Left lobe of liver (tissue), 2 donors: ENCODE measurements around the gene SSR2. TPM values are rescaled to one million over a fixed set of nuclear protein-coding genes. Genes with fewer than 3 reads are reported as not detected.

Source experiments
- ATAC-seq: fragments of 200-7000 bp; cut with Tn5 transposase; one replicate; pipeline ENCODE4 v1.9.1; 2020; ENCODE audit warnings: mild to moderate bottlenecking, moderate library complexity
- DNase-seq: peaks from one replicate; pipeline ENCODE4 v3.0.0-alpha.2; 2020; ENCODE audit warnings: low spot score
- total RNA-seq: library from RNA; stranded (reverse); gene quantifications from one replicate; pipeline ENCODE4 v1.2.1, GENCODE V29; 2021
- donor health status: DM: no; HTN: no; CAD: no; lungs with moderate emphysema.
- donor health status: DM: no; HTN: yes; CAD: no.

The SSR2 gene
- total RNA-seq = 95.6 TPM

- DNase-seq (peak; percentile 91), ATAC-seq (peak; percentile 99)
Measured at GRCh38 chr1:156020293-156021092, at the start of gene SSR2. Gene SSR2, minus strand, starts transcription at chr1:156020951. Its CDS starts 784 bp downstream, at chr1:156020167.

DNA sequence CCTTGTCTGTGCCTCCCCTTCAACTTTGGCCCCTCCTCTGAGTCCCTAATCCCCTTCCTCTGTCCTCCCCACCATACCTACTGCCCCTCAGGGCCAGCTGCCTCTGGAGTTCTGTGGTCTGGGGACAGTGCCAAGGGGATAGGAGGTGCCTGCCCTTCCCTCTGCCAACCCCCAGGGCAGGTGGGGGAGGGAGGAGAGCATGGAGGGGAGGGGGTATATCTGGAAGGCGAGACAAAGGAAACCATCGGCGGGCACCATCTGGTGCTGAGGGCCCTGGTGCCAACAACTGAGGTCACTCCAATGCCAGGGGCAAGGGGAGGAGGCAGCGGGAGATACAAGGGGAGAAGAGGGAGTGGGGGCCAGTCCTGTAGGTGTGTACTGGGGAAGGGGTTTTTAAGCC lies 49.8 kb upstream of the SSR2 start:
- DNase-seq (no peak), ATAC-seq (peak; percentile 45)

- peak; percentile 95 for DNase-seq
- ATAC-seq = peak; percentile 87
Measured at GRCh38 chr1:156069490-156070455, 49.0 kb upstream of the SSR2 start.

DNA sequence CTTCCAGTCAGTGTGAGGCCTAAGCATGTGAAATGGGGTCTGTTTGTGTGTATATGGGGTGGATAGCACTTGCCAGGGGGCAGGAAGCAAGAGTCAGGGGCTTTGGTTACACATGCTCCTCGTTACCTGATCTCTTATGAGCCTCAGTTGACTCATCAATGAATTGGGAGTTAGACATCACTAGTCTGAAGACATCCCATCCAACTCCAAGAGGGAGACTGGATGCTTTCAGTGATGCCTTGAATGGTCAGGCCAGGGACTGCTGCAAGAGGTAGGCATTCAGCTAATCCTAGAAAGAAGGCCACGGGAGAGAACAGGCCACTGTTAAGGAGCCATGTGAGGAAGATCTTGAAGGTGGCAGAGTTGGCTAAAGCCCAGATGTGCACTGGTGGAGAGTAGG lies 46.5 kb upstream of the SSR2 start:
- ATAC-seq (no peak), DNase-seq (no peak)

GRCh38 chr1:156065871-156066270 lies 45.1 kb upstream of the SSR2 start:
- DNase-seq (no peak), ATAC-seq (no peak)

DNA sequence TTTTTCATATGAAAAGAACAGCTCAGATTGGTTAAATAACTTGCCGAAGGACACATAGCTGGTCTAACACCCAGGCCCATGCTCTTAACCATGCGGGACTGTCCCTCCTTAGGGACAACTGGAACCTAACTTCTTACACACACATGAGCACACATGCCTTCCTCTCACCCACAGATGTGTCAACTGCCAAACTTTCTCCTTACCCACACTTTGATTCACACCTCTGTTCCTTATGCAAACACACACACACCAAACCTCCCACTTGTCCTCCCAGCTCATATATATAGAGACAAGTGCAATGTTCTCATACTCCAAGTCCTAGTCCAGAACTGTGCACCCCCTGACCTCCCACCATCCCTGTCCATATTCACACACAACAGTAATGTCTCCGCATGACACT lies 44.5 kb upstream of the SSR2 start:
- DNase-seq (no peak), ATAC-seq (no peak)

DNA sequence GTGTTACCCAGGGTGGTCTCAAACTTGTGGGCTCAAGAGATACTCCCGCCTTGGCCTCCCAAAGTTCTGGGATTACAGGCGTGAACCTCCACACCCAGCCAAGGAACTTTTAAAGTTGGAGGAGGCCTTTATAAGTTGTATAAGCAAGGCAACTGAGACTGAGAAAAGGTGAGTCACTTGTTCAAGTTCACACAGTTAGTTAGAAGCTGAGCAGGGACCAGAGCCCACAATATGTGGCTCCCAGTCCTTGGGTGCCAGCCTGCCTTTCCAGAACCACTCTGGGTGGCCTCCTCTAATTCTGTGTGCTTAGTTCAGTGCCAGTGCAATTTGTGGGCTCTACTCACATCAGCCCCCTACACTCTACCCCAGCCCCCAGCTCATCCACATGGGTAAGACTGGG lies 43.9 kb upstream of the SSR2 start:
- ATAC-seq = no peak
- DNase-seq = no peak

- DNase-seq (no peak), ATAC-seq (no peak)
Measured at GRCh38 chr1:156063997-156064285, 43.2 kb upstream of the SSR2 start.

DNA sequence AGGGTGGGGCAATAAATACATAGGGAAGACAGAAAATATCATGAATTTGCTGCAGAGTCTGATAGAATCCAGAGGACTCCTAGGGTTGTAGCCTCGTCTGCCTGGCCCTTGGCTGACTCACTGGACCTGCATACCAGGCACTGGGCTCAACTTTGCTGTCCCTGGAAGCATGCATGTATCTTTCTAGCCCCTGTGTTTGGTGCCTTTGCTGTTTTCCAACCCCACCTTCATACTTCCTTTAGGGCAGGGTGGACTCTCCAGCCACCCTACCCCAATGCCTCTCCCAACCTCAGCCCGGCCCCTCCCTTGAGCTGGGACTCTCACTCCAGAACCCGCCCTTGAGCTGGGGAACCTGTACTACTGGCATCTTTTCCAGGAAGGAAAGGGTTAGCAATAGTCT lies 41.4 kb upstream of the SSR2 start:
- DNase-seq (no peak), ATAC-seq (no peak)

GRCh38 chr1:156060937-156061636 lies 40.3 kb upstream of the SSR2 start, which contains the start of gene RAB25:
Gene RAB25, plus strand, starts transcription at chr1:156061160. Its CDS starts 241 bp downstream, at chr1:156061401.
- ATAC-seq = no peak
- no peak for DNase-seq

DNA sequence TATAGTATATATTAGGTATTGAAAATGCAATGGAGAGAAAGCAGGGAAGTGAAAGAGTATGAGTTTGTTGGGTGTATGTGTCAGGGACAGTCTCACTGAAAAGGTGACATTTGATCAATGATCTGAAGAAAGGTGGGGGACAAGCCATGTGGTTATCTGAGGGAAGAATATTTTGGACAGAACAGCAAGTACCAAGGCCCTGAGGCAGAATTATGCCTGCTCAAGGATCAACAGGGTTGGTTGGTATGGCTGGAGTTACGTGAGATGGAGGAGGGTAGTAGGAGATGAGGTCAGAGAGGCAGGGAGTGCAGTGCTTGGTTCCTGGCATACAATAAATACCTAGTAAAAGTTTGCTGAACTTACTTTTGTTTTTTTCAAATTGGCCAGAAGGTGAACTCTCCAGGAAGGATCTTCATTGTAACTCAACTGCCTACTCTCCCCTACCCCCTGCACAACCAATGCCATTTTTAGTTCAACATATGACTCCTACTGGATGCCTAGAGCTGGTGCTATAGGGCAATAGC lies 35.6 kb upstream of the SSR2 start:
- no peak for ATAC-seq
- no peak for DNase-seq

DNA sequence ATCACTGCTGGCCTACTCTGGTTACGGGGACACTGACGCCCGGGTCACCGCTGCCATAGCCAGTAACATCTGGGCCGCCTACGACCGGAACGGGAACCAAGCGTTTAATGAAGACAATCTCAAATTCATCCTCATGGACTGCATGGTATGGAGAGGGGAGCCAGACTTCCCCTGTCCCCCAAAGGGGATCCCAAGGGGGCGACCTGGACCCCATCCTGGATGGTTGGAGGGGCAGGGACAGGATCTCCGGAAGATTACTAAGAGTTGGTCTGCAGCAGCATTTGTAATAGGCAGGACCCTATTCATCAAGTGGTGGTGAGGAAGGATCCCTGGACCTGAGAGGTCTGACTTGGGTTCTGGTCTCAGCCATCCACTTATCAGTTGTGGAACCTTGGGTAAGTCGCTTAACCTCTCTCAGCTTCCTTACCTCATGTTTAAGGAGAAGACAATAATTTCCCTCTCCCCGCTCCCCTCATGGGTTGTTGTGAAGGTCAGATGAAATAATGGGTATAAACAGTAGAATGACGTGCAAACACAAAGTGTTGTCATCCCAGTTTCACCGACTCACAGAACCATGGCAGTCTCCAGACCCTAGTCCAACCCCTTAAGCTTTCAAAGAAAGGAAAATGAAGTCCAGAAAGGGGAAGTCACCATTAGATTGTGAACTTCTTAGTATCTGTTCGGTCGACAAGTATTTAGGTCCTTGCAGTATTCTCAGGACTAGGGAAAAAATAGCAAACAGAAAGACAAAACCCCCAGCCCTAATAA lies 34.7 kb upstream of the SSR2 start:
- DNase-seq = no peak
- no peak for ATAC-seq

DNA sequence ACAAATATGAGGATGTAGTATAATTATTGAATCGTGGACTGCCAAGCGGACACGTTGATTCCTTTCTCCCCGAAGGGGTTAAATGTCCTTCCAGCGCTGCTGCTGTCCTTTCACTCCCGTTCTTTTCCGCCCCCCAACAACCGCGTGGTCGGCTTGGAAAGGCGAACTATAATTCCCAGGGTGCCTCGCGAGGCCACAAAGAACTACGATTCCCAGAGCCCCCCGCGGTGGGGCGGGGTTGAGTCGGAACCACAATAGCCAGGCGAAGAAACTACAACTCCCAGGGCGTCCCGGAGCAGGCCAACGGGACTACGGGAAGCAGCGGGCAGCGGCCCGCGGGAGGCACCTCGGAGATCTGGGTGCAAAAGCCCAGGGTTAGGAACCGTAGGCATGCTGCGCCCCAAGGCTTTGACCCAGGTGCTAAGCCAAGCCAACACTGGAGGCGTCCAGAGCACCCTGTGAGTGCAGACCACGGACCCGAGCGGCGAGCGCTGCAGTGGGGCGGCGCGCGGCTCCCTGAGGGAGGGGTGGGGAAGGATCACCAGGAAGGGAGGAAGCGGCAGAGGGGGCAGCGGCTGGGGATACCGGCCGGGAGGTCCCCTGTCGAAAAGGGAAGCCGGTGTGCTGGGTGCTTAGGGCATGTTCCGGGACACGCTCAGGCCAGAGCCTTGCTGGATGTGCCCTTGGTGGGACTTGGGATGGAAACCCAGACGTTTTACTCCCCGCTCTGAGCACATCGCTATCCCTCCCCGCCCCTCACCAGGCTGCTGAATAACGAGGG lies 33.9 kb upstream of the SSR2 start, which contains the start of gene LAMTOR2:
Gene LAMTOR2, plus strand, starts transcription at position 283 of the 781 bp plus-strand sequence. Its CDS starts 108 bp downstream, at position 391.
- peak; percentile 85 for ATAC-seq
- peak; percentile 99 for DNase-seq

DNA sequence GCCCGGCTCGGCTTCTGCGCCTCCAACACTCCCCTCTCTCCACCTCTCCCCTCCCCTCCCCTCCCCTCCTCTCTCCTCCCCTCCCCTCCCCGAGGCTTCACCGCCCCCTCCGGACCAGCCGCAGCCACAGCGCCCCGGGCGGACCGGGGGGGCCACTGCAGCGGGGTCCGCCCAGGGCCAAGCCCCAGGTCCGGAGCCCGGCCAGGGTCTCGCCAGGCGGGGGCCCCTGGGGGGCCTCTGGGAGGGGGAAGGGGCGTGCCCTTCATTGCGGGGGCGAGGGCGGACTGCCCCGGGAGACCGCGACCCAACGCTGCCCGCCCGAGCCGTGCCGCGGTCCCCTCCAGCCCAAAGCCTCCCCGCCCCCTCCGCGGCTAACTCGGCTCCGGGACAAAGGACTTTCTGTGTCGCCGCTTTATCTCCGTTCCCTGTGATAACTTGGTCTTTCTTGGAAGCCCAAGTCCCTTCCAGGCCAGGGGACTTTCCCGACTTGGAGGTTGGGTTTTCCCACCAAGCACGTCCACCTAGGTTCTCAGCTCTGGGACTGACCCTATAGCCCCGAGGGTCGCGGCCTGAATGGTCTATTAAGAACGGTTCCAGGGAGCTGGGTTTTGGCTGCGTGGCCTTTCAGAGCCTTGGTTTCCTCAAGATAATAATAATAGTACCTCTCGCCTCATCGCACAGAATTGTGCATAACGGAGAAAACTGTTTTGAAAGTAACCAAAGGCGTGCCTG lies 33.2 kb upstream of the SSR2 start, which contains the start of gene UBQLN4:
Gene UBQLN4, minus strand, starts transcription at position 31 of the 732 bp plus-strand sequence. CDS start 97 bp downstream, outside the sequence.
- peak; percentile 83 for ATAC-seq
- DNase-seq = peak; percentile 87

- ATAC-seq (peak; percentile 12), DNase-seq (peak; percentile 63)
Measured at GRCh38 chr1:156052862-156053767, 32.4 kb upstream of the SSR2 start.

GRCh38 chr1:156051011-156051725 lies 30.4 kb upstream of the SSR2 start:
- DNase-seq (no peak), ATAC-seq (no peak)

- no peak for ATAC-seq
Measured at GRCh38 chr1:156050376-156050775, 29.6 kb upstream of the SSR2 start.

More at GRCh38 chr1:156050376-156050775, 29.6 kb upstream of the SSR2 start:
- DNase-seq = no peak
